SKM-1 treated with dmso at 0.1 percent for 144 hours (cell line): ENCODE results near the gene RFX2.

Experiments
- DNase-seq: peaks from one replicate; lab custom pipeline; 2025; ENCODE audit not compliant: unreplicated experiment; lab: John Stamatoyannopoulos, UW

The RFX2 gene

DNA sequence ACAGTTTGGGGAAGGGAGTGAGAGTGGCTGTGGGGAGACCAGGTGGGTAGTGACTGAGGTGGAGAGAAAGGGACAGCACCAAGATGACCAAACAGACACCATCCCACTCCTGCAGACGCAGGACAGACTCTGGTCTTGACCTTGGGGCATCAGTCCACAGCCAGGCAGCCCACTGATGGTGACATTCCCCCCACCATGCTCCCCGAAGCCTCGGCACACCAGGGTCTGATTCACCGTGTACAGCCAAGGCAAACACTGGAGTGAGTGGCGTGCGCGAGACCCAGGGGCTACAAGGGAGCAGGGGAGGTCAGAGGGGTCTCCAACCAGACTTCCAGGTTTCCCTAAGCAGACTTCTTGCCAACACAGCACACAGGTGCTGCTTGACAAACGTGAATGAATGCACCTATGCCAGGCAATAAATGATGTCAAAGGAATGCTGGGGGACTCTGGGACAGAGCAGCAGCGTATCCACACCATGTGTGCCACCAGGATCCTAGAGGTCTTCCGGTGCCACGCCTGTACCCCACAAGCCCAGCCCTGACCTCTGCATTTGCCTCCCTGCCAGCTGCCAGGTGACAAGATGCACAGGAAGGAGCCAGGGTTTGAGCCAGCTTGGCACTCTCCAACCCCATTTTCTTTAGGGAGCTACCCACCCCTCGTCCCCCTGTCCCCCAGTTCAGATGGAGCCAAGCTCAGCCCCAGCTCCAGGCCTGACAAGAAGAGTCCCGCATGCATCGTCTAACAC is 150.9 kb downstream of the RFX2 start:
- no peak for DNase-seq

DNA sequence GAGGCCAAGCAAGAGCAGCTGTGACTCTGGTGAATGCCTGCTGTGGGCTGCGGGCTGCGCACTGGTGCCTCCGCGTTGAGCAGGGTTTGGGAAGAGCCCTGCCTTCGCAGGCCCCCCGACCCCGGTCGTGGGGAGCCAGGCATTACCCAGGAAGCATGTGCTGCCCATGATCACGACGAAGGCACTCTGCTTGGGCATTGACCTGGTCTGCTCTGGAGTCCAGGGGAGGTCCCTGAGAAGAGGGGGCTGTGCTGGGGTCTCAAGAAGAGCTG is 151.5 kb downstream of the RFX2 start:
- DNase-seq = no peak

DNA sequence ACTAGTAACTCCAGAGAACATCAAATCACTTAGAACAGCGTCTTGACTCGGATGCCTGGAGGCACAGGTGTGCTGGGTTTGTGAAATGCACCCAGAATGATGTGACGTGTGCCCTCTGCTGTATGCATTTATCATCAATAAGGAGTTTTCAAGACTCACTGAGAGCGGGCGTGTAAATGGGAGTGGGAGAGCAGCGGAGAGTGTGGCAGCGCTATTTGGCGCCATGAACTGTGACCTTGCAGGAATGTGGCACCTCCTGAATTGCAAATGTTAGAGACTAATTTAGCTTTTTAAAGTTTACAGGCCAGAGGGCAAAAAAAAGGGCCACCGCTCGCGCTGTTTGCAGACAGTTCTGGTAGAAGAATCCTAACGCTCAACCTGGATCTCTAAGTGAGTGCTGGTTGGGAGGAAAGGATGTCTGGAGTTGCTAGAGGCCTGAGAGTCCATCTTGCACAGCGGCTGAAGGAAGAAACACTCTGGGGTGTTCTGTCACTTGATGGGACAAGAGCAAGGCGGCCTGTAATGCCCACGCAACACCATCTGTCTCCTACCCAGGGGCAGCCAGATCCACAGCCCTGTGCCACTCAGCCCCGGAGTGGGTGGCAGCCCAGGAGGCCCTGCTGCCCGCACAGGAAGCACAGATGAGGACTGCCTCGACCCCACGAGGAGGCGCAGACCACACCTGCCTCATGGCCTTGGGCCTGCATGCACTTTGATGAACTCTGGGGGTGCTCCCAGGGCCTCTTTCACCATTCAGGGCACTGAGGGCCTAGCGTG is 152.0 kb downstream of the RFX2 start:
- no peak for DNase-seq

DNA sequence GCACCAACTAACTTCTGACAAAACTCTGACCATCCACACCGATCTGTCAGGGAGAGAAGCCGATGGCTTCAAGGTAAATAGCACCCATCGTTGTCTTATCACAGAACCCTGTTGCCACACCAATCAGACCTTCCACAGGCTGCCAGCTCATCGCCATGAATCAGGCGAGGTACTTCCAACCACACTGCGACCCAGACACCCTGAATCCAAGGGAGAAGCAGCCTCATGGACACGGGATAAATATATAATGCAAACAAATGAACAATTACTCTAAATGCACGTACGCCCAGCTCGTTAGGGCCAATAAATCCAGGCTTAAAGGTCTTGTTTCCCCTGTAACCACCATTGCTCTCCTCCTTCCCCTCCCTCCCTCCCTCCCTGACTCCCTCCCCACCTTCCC is 153.1 kb downstream of the RFX2 start:
- no peak for DNase-seq

DNA sequence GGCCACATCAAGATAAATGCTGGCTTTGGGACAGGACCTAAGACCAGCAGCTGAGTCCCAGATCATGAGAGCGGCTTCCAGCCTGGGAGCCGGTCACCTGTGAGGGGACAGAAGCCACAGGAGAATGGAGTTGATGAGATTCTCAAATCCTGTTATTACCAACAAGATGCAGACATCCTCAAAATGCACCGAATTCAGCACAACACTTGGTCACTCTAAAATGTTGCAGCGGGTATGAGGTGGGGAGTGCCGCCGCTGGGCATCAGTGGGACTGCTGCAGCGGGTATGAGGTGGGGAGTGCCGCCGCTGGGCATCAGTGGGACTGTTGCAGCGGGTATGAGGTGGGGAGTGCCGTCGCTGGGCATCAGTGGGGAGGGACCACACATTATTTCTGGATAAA is 153.6 kb downstream of the RFX2 start:
- DNase-seq = no peak

DNA sequence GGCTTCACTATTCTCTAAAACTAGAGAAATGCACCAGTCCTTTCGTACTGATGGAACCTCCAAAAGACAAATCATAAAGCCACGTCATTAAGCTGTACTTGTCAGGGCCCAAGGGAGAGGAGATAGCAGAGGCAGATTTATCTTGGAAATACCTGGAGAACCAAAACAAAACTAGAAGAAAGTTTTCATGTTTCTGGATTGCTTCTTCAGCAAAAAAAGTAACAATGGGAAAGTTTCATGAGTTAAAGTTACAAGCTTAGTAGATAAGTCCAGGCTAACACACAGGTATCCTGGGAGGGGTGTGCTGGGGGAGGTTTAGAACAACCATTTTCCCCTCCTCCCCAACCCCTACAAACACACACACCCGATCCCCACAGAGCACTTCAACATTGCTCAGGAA is 154.0 kb downstream of the RFX2 start:
- no peak for DNase-seq

DNA sequence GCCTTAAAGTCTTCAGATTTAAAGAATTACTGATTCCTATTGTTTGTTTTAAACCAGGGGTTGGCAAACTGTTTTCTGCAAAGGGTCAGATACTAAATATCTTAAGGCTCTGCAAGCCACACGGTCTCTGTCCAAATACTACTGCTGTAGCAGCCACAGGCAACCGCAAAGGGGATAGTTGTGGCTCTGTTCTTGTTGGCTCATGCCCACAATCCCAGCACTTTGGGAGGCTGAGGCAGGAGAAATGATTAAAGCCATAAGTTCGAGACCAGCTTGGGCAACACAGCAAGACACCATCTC is 154.7 kb downstream of the RFX2 start:
- DNase-seq = no peak

DNA sequence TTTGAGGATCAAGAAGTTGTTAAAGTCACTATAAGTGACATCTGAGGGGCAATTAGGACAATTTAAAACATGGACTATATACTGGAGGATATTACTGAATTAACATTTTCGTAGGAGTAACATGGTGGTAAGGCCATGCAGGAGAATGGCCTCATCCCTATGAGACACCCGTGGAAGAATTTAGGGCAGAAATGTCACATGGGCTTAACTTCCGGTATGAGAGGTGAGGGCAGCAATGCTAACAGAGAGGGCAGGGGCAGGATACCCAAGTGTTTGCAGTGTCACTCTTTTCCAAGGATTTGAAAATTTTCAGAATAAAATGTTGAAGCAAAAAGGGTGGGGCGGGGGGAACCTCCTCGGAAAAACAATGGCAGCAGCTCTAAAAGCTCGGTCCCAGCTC is 156.0 kb downstream of the RFX2 start:
- DNase-seq = no peak

DNA sequence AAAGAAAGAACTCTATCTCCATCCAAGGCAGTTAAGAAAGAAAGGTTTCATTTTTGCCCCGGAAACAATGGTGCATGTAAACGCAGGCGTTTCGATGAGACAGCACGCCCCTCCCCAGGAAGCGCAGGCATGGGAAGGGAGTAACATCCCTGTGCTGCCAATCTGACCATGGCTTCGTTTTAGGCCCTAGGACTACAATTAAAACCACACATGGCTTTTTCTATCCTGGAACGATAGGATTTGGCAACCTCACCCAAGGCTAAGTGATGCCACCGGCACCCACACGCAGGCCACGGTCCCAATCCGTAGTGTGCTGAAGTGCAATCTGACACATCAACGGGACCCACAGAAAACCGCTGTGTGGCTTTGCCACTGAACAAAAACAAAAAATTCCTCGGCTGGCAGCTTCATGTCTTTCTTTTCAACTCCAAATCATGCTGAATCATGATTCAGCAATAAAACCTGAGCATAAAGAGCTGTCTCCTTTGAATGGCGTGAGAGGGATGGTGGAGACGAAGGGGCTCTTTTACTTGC is 156.6 kb downstream of the RFX2 start:
- DNase-seq = no peak

DNA sequence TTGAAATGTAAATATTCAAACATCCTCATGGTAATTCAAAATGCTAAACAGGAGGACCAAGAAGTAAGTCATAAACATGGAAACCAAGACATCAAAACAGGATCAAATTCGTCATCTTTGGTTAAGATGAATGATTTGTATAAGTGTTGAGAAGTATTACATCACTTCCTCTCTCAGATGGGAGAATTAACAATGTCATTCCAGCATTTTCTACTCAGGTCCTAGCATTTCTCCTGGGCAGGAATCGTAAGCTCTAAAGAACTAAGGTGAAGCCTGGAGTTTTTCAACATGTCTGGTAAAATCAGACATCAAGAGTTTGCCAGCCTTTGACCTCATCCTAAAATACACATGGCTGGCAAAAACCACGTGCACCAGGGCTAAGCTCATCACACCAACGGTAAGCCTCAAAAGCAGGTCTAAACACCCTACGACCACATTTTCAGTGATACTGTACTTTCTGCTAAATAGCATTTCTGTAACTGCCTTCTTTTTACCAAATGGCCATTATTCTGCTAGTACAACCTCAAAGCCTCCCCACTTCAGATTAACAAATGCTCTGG is 157.2 kb downstream of the RFX2 start:
- DNase-seq = no peak

DNA sequence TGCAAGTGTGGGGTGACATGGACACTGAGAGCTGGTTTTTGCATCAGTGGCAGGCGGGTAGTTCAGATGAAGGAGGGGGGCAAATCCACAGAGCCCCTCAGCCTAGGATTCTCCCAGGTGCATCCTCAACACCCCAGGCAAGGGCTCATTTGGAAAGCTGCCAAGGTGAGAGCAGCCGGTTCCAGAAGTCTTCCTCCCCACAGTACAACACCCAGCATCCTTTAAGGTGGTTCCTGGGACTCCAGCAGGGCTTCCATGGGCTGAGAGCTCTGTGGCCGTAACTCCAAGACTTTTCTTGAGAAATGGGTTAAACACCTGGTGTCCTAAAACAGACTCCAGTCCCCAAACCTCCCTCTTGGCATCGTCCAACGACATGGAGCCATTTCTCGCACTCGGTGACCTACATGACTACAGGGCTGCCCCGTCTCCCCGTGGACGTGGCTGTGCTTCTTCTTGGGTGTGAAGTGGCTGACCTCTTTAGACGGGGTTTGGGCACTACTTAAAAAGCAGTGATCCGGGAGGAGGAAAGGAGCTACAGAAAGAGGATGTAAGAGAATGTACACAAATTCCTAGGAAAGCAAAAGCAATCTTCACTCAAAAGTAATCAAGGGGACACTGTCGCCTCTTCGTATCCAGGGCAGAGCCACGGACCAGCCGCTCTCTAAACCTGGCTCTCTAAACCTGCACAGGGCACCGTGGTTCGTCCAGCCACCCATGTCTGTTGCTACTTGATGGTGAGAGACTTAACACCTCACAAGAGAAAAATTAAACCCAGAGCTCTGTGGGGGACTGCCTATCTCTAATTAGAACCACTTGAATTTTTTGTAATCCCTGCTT is 157.9 kb downstream of the RFX2 start:
- DNase-seq = no peak

DNA sequence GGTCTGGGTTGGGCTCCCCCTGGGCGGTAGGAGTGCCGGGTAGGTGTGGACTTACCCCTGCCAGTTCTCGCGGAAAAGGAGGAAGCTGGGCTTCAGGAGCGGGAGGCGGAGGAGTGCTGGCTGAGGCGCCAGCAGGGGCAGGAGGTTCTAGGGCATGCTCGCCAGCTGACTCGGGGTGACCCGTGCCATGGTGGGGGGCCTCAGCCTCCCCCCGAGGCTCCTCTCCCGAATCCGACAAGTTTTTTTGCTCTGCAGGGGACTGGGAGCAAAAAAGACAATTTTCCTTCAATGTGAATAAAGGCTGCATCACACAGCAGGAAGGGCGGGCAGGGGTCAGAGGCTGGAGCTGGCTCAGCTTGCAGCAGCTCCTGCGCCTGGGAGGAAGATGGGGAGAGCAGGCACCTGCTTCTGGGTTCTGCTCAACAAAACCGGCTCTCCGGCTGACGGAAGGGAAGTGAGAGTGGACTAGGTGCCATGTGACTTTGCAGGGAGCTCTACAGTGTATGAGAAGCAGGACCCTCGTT is 158.9 kb downstream of the RFX2 start:
- no peak for DNase-seq

DNA sequence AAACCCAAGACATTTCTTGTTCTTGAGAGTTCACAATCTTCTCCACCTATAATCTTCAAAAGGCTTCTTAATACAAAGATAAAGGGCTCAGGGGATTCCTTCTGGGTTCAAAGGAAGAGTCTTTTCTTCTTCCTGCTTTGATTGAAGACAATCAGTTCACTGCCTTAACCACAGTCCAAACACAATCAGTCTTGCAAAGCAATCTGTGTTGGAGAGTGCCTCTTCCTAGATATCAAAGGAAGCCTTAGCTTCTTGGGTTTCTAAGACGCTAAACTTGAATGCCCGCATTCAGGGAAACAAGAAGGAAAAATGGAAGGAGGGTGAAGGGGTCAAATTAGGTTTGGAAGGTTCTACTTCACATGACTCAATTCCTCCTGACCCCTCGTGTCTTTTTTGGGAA is 159.6 kb downstream of the RFX2 start:
- DNase-seq = no peak

DNA sequence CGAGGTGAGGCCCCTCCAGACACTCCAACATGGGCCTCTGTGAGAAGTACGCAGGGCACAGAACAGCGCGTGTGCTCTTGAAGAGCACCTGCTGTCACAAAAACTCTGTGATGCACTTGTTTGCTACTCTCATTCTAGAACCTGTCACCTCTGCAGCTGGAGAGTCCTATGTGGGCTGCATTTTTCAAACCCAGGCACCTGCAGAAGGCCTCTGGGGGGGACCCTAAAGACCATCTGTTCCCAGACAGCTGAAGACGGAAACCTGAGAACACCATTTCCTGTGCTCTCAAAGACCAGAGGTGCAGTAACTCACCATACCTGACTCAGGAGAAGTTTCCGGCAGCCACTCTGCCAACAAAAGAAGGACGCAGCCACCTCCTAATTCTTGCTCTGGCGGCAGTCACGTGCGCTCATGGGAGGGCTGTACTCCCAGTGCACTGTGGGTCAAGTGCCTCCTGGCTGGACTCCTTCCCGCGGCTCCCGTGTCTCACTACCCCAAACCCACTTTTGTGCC is 160.5 kb downstream of the RFX2 start:
- no peak for DNase-seq

DNA sequence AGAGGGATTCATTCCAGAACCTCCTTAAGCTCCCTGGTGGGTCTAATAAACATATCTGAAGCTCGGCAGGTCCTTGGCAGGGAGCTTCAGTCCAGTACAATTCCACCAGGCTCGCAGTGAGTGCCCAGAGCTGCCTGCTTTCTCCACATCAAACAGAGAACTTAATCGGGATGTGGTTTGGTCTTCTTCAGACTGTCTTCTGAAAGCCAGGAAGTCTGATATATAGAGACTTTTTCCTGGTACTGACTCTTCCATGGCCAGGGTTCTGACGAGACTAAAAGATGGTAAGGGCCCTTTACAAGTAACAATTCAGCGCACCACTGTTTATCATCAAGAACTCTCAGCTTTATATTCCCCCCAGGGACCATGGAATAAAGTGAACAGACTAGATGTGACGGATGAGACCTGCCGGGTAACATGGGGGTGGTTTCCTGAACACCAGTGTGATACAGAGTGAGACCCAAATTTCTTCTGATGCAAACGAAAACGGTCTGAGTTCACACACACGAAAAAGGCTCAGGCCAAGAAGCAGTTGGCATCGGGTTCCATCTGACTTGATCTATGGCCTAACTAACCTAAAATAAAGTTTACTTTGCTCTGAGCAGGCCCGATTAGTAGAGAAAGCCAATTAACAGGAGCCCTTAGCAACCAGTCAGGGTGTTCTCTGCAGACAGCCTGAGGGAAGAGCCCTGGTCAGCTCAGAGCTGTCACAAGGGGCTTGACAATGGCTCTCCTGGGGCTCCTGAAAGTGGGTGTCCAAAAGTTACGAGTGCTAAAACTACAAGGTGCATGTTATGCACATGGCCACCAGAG is 161.3 kb downstream of the RFX2 start:
- DNase-seq = no peak

DNA sequence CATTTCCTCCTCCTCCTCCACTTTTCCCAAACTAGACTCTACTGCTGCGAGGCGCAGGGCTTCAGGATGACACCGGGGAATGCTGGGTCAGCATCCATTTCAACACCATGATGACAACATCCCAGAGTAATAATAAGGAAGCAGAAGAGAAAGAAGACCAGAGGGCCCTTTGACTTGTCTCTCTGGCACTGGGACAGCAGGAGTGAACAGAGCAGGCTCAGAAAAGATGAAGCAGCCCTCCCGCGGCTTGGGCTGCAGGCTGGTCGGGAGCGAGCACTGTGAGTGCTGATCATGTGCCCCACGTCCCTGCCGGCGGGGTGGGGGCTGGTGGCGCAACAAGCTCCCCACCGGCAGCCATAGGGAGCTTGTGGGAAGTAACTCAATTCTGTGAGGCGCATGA is 162.9 kb downstream of the RFX2 start:
- DNase-seq = peak; percentile 11

DNA sequence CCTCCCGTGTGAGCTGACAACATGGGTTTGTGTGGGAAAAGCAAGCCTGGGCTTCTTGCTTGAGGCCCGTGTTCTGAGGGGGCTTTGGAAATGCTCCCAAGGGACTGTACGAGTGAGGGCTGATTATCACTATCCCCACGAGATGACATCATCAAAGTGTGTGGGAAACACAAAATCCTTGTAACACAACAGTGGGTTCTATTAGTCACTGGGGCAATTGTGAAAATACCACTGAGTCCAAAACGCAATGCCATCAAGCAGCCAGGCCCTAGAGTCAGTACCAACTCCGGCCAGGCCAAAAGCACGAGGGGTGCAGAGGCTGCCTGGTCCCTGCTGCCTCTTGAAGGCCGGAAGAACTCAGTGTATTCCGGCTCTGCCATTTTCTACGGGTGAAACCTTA is 166.7 kb downstream of the RFX2 start:
- DNase-seq = no peak
